T-helper 1 cell treated with Interleukin-12 subunit alpha and Interleukin-12 subunit beta and Interleukin-4 antibody, amounts not matched to agents 30 μg/mL and 1 μg/mL, for 36 hours (primary cell): Measurements from ENCODE around the gene FAM78A.
"Not testable (repeated sequence)": the region's sequence is repeated elsewhere in the genome, so short reads cannot be mapped to it uniquely, and the experiment has no call there.

ENCODE experiments used
- H3K27ac Mint-ChIP-seq: one replicate; pipeline ENCODE4 v1.8.0; 2021; ENCODE audit warnings: mild to moderate bottlenecking, mixed read lengths
- H3K27me3 Mint-ChIP-seq: one replicate; pipeline ENCODE4 v1.8.0; 2021; ENCODE audit warnings: low read depth, mixed read lengths
- H3K36me3 Mint-ChIP-seq: one replicate; pipeline ENCODE4 v1.8.0; 2021; ENCODE audit warnings: low read depth, mixed read lengths
- H3K4me1 Mint-ChIP-seq: one replicate; pipeline ENCODE4 v1.8.0; 2021; ENCODE audit warnings: low read depth, mixed read lengths
- H3K4me3 Mint-ChIP-seq: one replicate; pipeline ENCODE4 v1.8.0; 2021; ENCODE audit warnings: mild to moderate bottlenecking, moderate library complexity, mixed read lengths
- H3K9me3 Mint-ChIP-seq: one replicate; pipeline ENCODE4 v1.8.0; 2021; ENCODE audit warnings: mixed read lengths

FAM78A gene

DNA sequence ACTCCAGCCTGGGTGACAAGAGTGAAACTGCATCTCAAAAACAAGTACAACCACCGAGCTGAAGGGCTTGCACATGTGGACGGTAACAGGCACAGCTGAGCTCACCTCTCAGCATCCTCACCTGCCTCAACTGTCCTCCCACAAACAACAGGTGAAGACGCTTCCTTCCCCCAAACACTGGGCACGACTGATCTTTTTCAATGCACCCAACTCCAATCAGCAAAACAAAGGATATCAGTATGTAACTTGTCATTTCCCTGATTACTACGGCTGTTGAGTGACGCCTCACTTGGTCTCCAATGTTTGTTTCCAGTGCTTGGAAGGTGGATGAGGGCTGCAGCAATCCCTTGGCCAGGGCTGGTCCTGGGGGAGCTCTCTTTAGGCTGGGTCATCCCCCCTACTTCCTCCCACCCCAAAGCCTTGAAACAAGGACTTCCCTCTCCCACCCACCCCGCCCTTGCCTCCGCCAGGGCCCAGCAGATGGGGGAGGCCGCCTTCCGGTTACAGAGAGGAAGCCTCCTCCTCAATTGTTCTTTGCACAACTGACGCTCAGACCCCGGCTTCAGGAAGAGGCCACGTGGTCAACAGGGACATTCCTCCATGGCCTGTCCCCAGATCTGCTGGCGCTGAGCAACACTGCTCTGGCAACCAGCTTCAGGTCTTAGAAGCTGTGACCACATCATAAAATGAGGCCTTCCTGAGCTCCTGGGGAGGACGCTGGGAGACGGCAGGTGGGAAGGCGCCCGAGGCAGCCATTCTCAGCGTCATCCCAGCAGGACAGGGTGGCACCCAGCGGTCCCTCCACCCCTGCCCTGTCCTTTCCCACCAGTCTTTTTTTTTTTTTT is 5.9 kb downstream of the FAM78A start:
- no peaks in the 10 kb centered on the region for H3K27me3 Mint-ChIP-seq
- no peaks in the 10 kb centered on the region for H3K9me3 Mint-ChIP-seq
- peaks cover 52% of the 10 kb centered on the region for H3K36me3 Mint-ChIP-seq
- peak overlapping the region; percentile 98 for H3K4me3 Mint-ChIP-seq
- peaks cover 46% of the 10 kb centered on the region for H3K4me1 Mint-ChIP-seq
- H3K27ac Mint-ChIP-seq: peak overlapping the region; percentile 90

- H3K9me3 Mint-ChIP-seq: no peaks in the 10 kb centered on the region
- peak overlapping the region; percentile 88 for H3K4me3 Mint-ChIP-seq
- H3K4me1 Mint-ChIP-seq: peaks cover 60% of the 10 kb centered on the region
- H3K27me3 Mint-ChIP-seq: no peaks in the 10 kb centered on the region
- H3K27ac Mint-ChIP-seq: peak overlapping the region; percentile 93
- H3K36me3 Mint-ChIP-seq: peaks cover 28% of the 10 kb centered on the region
Measured at GRCh38 chr9:131266266-131267229, 9.8 kb downstream of the FAM78A start.

DNA sequence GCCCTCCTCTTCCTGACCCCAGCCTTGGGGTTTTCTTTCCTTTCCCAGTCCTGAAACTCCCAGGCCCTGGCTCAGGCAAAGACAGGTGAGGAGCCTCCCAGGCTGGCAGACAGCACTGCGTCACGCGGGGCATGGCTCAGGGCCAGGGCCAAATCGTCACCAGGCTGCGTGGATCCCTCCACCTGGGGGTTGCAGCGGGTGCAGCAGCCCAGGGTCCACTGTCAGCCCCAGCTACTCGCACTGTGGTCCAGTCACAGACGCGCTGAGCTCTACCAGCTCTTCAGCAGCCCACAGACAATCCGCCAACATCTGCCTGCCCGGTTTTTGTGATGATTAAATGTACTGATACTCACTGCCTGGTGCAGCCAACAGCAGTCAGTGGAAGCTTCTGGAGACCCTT is 12.1 kb downstream of the FAM78A start:
- Mint-ChIP-seq H3K27ac (peak overlapping the region; percentile 72), H3K4me3 (peak overlapping the region; percentile 38), H3K9me3 (no peaks in the 10 kb centered on the region), H3K36me3 (peaks cover 38% of the 10 kb centered on the region), H3K4me1 (peaks cover 48% of the 10 kb centered on the region), H3K27me3 (no peaks in the 10 kb centered on the region)

DNA sequence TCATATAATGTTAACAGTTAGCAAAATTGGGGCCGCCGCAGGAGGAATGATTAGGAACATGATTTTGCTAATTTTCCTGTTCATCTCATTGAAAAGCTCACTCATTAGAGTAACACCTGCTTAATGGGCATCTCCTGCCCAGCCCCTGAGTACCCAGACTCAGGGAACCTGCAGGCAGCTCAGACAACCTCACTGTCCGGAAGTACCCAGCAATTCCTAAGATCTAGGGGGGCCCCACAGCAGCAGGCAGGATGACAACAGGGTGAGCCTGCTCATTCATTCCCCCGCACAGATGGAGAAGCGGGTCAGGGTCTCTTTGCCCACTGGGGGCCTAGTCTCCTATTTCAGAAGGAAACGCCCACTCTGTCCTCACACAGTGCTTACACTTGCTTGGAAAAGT is 12.6 kb downstream of the FAM78A start:
- Mint-ChIP-seq H3K4me1 (peaks cover 45% of the 10 kb centered on the region), H3K27ac (peak overlapping the region; percentile 72), H3K9me3 (no peaks in the 10 kb centered on the region), H3K27me3 (no peaks in the 10 kb centered on the region), H3K4me3 (no peak overlapping the region), H3K36me3 (peaks cover 36% of the 10 kb centered on the region)

DNA sequence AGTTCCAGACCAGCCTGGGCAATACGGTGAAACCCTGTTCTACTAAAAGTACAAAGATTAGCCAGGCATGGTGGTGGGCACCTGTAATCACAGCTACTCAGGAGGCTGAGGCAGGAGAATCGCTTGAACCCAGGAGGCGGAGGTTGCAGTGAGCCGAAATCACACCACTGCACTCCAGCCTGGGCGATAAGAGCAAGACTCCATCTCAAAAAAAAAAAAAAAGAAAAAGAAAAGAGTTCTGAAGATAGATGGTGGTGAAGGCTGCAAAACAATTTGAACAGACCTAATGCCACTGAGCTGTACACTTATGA is 13.3 kb downstream of the FAM78A start:
- not testable (repeated sequence) for H3K27me3 Mint-ChIP-seq, H3K9me3 Mint-ChIP-seq
- H3K36me3 Mint-ChIP-seq: peaks cover 36% of the 10 kb centered on the region
- peak overlapping the region; percentile 44 for H3K4me3 Mint-ChIP-seq
- peaks cover 42% of the 10 kb centered on the region for H3K4me1 Mint-ChIP-seq
- H3K27ac Mint-ChIP-seq: peak overlapping the region; percentile 77

DNA sequence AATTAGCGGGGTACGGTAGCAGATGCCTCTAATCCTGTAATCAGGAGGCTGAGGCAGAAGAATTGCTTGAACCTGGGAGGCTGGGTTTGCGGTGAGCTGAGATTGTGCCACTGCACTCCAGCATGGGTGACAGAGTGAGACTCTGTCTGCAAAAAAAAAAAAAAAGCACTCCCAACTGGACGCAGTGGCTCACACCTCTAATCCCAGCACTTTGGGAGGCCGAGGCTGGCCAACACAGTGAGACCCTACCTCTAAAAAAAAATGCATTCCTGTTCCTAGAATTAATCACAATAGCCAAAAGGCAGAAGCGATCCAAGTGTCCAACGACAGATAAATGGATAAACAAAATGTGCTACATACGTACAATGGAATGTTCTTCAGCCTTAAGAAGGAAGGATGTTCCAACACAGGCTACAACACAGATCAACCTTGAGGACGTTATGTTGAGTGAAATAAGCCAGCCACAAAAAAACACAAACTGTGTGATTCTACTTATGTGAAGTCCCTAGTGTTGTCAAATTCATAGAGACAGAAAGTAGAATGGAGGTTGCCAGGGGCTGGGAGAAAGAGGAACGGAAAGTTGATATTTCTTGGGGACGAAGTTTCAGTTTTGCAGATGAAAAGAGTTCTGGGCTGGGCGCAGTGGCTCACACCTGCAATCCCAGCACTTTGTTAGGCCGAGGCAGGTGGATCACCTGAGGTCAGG is 13.8 kb downstream of the FAM78A start:
- no peaks in the 10 kb centered on the region for H3K27me3 Mint-ChIP-seq
- peaks cover 38% of the 10 kb centered on the region for H3K36me3 Mint-ChIP-seq
- peak overlapping the region; percentile 44 for H3K4me3 Mint-ChIP-seq

GRCh38 chr9:131260751-131261452 is 15.4 kb downstream of the FAM78A start:
- peaks cover 32% of the 10 kb centered on the region for H3K36me3 Mint-ChIP-seq
- peaks cover 39% of the 10 kb centered on the region for H3K4me1 Mint-ChIP-seq
- H3K27ac Mint-ChIP-seq: no peak overlapping the region
- no peaks in the 10 kb centered on the region for H3K27me3 Mint-ChIP-seq
- H3K4me3 Mint-ChIP-seq: no peak overlapping the region
- no peaks in the 10 kb centered on the region for H3K9me3 Mint-ChIP-seq

More for the DNA sequence above, 13.8 kb downstream of the FAM78A start:
- Mint-ChIP-seq H3K9me3 (no peaks in the 10 kb centered on the region), H3K4me1 (peaks cover 44% of the 10 kb centered on the region), H3K27ac (peak overlapping the region; percentile 77)

GRCh38 chr9:131259916-131260597 is 16.3 kb downstream of the FAM78A start:
- Mint-ChIP-seq H3K4me1 (peaks cover 43% of the 10 kb centered on the region), H3K36me3 (peaks cover 32% of the 10 kb centered on the region), H3K27me3 (no peaks in the 10 kb centered on the region), H3K4me3 (no peak overlapping the region), H3K9me3 (no peaks in the 10 kb centered on the region), H3K27ac (peak overlapping the region; percentile 49)

GRCh38 chr9:131259432-131259898 is 16.8 kb downstream of the FAM78A start:
- Mint-ChIP-seq H3K4me3 (no peak overlapping the region), H3K36me3 (peaks cover 32% of the 10 kb centered on the region), H3K9me3 (no peaks in the 10 kb centered on the region), H3K27me3 (no peaks in the 10 kb centered on the region), H3K4me1 (peaks cover 40% of the 10 kb centered on the region), H3K27ac (peak overlapping the region; percentile 59)

GRCh38 chr9:131258698-131259431 is 17.4 kb downstream of the FAM78A start:
- H3K36me3 Mint-ChIP-seq: peaks cover 32% of the 10 kb centered on the region
- H3K4me1 Mint-ChIP-seq: peaks cover 36% of the 10 kb centered on the region
- no peaks in the 10 kb centered on the region for H3K9me3 Mint-ChIP-seq
- H3K27me3 Mint-ChIP-seq: no peaks in the 10 kb centered on the region
- H3K27ac Mint-ChIP-seq: no peak overlapping the region
- H3K4me3 Mint-ChIP-seq: no peak overlapping the region

DNA sequence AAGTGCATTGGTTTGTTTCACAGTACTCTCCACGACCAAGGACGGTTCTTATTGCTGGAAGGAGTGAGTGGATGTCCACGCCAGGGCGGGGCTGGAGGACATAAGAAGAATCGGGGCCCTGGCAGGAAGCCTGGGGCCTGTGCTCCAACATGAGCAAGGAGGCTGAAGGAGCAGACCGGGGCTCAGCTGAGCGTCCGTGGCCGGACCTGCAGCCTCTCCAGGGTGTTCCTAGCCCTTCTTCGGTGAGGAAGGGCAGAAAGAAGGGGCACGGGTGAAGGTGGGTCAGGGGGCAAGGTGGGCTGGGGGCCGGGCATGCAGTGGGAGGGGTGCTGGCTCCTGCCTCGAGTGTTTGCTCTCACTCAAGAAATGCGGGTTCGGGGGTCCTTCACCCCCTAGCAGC is 18.1 kb downstream of the FAM78A start:
- Mint-ChIP-seq H3K27me3 (no peaks in the 10 kb centered on the region), H3K27ac (peak overlapping the region; percentile 92), H3K36me3 (peaks cover 29% of the 10 kb centered on the region), H3K4me1 (peaks cover 32% of the 10 kb centered on the region), H3K9me3 (no peaks in the 10 kb centered on the region), H3K4me3 (peak overlapping the region; percentile 46)

DNA sequence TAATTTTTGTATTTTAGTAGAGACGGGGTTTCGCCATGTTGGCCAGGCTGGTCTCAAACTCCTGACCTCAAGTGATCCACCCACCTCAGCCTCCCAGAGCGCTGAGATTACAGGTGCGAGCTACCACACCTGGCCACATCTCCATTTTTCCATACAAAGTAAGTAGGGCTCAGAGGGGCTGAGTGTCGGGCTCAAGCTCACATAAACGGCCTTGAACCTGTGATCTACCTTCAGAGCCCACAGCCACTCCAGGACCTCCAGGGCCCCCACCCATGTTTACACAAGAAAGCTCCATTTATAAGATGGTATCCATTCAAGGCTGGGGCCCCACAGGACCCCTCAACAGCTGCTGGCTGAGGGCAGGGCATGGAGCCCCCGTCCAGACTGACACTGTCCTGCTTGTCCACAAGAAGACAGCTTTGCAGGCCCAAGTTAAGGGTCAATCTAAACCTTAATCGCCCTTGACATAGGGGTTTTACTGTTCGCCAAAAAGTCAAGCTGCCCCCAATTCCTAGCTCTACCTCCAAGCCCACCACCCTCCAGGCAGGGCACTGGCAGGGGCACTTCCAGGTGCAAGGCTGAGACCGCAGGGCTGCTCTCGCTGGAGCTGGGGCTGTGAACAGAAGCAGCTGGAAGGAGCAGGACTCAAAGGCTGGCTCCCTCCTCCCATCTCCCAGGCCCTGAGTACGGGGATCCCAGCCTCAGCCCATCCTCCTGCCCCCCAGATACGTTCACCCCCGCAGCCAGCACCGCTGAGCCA is 18.9 kb downstream of the FAM78A start:
- no peaks in the 10 kb centered on the region for H3K27me3 Mint-ChIP-seq
- H3K27ac Mint-ChIP-seq: peak overlapping the region; percentile 92
- peak overlapping the region; percentile 46 for H3K4me3 Mint-ChIP-seq
- no peaks in the 10 kb centered on the region for H3K9me3 Mint-ChIP-seq
- peaks cover 25% of the 10 kb centered on the region for H3K36me3 Mint-ChIP-seq
- H3K4me1 Mint-ChIP-seq: peaks cover 32% of the 10 kb centered on the region
